Thyroid gland (tissue), 4 donors: Measurements from ENCODE around the gene GZF1. TPM values are rescaled to one million over a fixed set of nuclear protein-coding genes. Genes with fewer than 3 reads are reported as not detected.

Source experiments
- DNase-seq, 2 donors: peaks; one replicate each; pipeline ENCODE4 v3.0.0-alpha.2; 2019
- H3K27ac ChIP-seq, 3 donors: fragments of 200-600 bp; sonication (generic); 1 replicate in 2 of 3; 2 replicates in 1 of 3; pipeline ENCODE4 v1.5.1; 2016 to 2019; ENCODE audit warnings: mild to moderate bottlenecking in 1 of 3, moderate library complexity in 1 of 3
- H3K27me3 ChIP-seq: fragments of 200-600 bp; sonication (generic); one replicate; pipeline ENCODE4 v1.5.1; 2019
- H3K36me3 ChIP-seq, 2 donors: fragments of 200-600 bp; sonication (generic); one replicate each; pipeline ENCODE4 v1.5.1; 2016 to 2019
- H3K4me1 ChIP-seq, 2 donors: fragments of 200-600 bp; sonication (generic); one replicate each; pipeline ENCODE4 v1.5.1; 2017 to 2019
- H3K4me3 ChIP-seq, 3 donors: fragments of 200-600 bp; sonication (generic); replicated peaks in 1 of 3; 1 replicate in 2 of 3; 2 replicates in 1 of 3; pipeline ENCODE4 v1.5.1; 2016; ENCODE audit warnings: mild to moderate bottlenecking in 1 of 3
- H3K9me3 ChIP-seq: fragments of 200-600 bp; sonication (generic); one replicate; pipeline ENCODE4 v1.5.1; 2017
- POLR2A ChIP-seq, 2 donors: fragments of 450-650 bp; IDR thresholded peaks; one replicate each; pipeline ENCODE4 v1.6.1; 2017; ENCODE audit warnings: antibody characterized with exemption in 2 of 2, mild to moderate bottlenecking in 2 of 2, moderate library complexity in 1 of 2
- WGBS, 2 donors: methylation state at CpG; one replicate each; pipeline ENCODE4 v1.1.5; 2017; 5-methylcytosine and 5-hydroxymethylcytosine counted together
- intact Hi-C: fragments of 100-400 bp; cut with DNase I; formaldehyde crosslinking; loops from one replicate; pipeline ENCODE4 v1.15.1; 2023
- total RNA-seq, 4 donors: library from RNA; depleted of rRNA; stranded (reverse); fragments of >200 nt; gene quantifications; one replicate each; pipeline ENCODE4 v1.2.3, GENCODE V29; 2016
- TF ChIP-seq, protein P1 (sequence below), 6 experiments: fragments of 200-600 bp in 3 of 6; fragments of 450-650 bp in 3 of 6; sonication (generic) in 3 of 6; IDR thresholded peaks; one replicate each; pipeline ENCODE4 v1.5.1; 2016 to 2019; ENCODE audit warnings: antibody characterized with exemption in 6 of 6, mild to moderate bottlenecking in 2 of 6, inconsistent platforms in 1 of 6, moderate library complexity in 1 of 6

The GZF1 gene
- total RNA-seq, 4 donors from 2014 or later, result 13.8 to 29.0 (median 15.4) TPM

DNA sequence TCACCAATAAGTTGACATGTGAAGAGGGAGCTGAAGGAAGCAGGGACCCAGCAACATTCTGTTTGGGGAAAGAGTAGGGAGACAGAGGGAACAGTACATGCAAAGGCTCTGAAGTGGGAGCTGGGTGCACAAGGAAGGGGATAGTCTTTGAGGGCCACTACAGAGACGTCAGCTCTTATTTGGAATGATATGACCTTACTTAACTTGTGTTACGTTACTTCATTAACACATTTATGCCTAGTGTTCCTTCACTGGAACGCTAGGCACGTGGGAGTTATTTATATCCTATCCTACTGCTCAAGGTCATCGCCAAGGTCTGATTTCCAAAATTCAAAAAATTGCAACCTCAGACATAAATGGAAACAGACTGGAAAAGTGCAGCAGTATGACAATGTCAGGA lies 39.1 kb downstream of the GZF1 start:
- no peak for DNase-seq
- TF ChIP-seq, protein P1, sequence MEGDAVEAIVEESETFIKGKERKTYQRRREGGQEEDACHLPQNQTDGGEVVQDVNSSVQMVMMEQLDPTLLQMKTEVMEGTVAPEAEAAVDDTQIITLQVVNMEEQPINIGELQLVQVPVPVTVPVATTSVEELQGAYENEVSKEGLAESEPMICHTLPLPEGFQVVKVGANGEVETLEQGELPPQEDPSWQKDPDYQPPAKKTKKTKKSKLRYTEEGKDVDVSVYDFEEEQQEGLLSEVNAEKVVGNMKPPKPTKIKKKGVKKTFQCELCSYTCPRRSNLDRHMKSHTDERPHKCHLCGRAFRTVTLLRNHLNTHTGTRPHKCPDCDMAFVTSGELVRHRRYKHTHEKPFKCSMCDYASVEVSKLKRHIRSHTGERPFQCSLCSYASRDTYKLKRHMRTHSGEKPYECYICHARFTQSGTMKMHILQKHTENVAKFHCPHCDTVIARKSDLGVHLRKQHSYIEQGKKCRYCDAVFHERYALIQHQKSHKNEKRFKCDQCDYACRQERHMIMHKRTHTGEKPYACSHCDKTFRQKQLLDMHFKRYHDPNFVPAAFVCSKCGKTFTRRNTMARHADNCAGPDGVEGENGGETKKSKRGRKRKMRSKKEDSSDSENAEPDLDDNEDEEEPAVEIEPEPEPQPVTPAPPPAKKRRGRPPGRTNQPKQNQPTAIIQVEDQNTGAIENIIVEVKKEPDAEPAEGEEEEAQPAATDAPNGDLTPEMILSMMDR (IDR thresholded peaks at IDR 0.05), result no peak
- TF ChIP-seq POLR2A (IDR thresholded peaks at IDR 0.05), result no peak
- intact Hi-C loops, result no loop called here
- Histone ChIP-seq H3K4me3 (no peak overlapping the region), H3K27me3 (no peaks in the 10 kb centered on the region), H3K27ac (no peak overlapping the region), H3K9me3 (no peaks in the 10 kb centered on the region), H3K4me1 (peaks cover 0 to 12% of the 10 kb centered on the region in 2 donors), H3K36me3 (no peaks in the 10 kb centered on the region)
- 93 to 94% methylated on average over 5 of the region's 5 CpGs for WGBS, 2 donors

DNA sequence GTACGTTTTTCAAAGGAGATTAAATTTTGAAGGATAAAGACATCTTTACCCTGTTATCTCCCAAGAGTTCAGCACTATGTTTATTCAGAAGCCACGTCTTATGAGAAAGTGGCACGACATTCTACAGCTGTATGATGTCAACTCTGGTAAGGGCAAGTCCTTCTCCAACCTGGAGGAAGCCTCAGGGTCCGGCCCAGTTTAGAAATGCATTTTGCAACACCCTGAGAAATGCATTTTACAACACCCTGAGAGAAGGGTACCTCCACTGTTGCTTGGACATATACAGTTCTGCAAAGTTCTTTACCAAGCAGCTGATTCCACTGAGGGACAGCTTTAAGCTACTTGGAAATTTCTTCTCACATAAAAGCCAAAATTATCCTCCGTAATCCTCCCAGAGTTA lies 41.8 kb downstream of the GZF1 start:
- no peak overlapping the region for H3K27ac ChIP-seq
- no peaks in the 10 kb centered on the region for H3K36me3 ChIP-seq
- H3K4me3 ChIP-seq, result no peak overlapping the region
- no peak for TF ChIP-seq POLR2A (IDR thresholded peaks at IDR 0.05)
- TF ChIP-seq, protein P1 (IDR thresholded peaks at IDR 0.05), result no peak
- DNase-seq, result no peak
- intact Hi-C loops, result no loop called here
- 88 to 89% methylated on average over 5 of the region's 5 CpGs for WGBS, 2 donors
- no peaks in the 10 kb centered on the region for H3K9me3 ChIP-seq
- no peaks in the 10 kb centered on the region for H3K4me1 ChIP-seq
- H3K27me3 ChIP-seq, result no peaks in the 10 kb centered on the region

DNA sequence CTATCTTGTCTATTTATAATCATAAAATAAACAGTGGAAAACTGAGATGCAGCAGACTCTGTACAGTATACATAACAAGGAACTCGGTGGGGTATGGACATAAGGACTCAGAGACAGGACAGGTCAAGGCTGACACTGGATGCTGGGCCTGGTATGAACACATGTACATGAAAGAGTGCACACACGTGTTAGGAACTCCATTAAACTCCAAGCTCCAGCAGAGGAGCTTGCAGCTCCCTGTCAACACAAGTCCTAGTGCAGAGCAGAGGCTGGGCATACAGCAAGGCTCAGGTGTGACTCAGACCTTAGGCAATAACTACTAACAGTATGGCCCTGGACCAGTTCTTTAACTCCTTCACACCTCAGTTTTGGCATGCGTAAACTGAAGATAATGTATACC lies 42.2 kb downstream of the GZF1 start:
- Histone ChIP-seq H3K9me3 (no peaks in the 10 kb centered on the region), H3K4me1 (no peaks in the 10 kb centered on the region), H3K27ac (no peak overlapping the region), H3K4me3 (no peak overlapping the region), H3K27me3 (no peaks in the 10 kb centered on the region), H3K36me3 (no peaks in the 10 kb centered on the region)
- TF ChIP-seq, protein P1 (IDR thresholded peaks at IDR 0.05), result no peak
- no peak for TF ChIP-seq POLR2A (IDR thresholded peaks at IDR 0.05)
- WGBS, 2 donors, result 87 to 89% methylated on average over 3 of the region's 3 CpGs
- intact Hi-C loops, result no loop called here
- DNase-seq, result no peak

DNA sequence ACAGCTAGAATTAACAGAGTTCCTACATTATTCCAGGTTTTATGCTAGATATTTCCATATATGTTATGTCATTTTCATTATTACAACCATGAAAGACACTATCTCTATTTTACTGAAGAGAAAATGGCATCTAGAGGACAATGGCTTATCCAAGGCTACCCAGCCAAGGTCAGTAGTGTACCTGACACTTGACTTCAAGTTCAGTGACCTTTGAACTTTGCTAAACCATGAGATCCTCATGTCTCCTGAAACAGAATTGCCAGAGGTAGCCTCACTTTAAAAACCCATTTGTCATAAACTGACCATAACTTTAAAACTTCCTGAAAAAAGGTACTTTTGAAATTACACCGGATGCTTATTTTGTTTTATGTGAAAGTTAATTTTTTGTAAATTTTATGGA lies 44.9 kb downstream of the GZF1 start:
- Histone ChIP-seq H3K36me3 (no peaks in the 10 kb centered on the region), H3K27ac (no peak overlapping the region), H3K9me3 (no peaks in the 10 kb centered on the region), H3K27me3 (no peaks in the 10 kb centered on the region), H3K4me1 (peaks cover 2 to 3% of the 10 kb centered on the region in 2 donors), H3K4me3 (no peak overlapping the region)
- TF ChIP-seq POLR2A (IDR thresholded peaks at IDR 0.05), result no peak
- TF ChIP-seq, protein P1 (IDR thresholded peaks at IDR 0.05), result no peak
- no peak for DNase-seq
- intact Hi-C loops, result no loop called here
- WGBS, 2 donors, result 96 to 100% methylated on average over 1 of the region's 1 CpG

DNA sequence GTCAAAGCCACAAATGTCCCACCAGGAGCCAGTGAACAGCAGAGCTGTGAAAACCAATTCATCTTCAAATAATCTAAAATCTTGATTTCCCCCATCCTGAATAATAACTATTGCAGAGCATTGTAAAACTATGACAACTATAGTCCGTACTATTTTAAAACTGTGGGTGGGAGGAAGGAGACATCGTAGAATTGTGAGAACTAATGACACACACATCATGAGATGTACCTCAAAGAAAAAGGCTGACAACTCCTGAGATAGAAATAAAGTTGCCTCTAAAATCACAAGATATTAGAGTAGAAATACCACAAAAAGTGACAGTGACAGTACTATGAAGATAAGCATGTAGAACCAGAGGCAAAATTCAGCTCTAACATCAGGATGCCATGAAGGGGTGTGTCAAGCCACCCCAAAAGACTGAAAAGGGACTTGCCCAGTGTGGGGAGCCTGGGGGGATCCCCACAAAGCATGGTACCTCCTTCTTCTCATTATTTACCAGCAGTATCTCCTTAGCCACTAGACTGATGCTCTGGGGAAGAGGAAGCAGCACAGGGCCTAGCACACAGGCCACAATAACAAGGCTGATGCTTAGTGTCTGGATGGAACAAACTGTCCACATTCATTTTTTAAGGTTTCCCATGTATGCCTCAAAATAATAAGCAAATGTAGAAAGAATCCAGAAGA lies 45.9 kb downstream of the GZF1 start:
- Histone ChIP-seq H3K27me3 (no peaks in the 10 kb centered on the region), H3K27ac (no peak overlapping the region), H3K9me3 (no peaks in the 10 kb centered on the region), H3K36me3 (no peaks in the 10 kb centered on the region), H3K4me3 (no peak overlapping the region), H3K4me1 (peaks cover 8 to 12% of the 10 kb centered on the region in 2 donors)
- no peak for DNase-seq
- intact Hi-C loops, result no loop called here
- TF ChIP-seq POLR2A (IDR thresholded peaks at IDR 0.05), result no peak
- TF ChIP-seq, protein P1 (IDR thresholded peaks at IDR 0.05), result no peak
- WGBS, 2 donors, result 92 to 94% methylated on average over 2 of the region's 2 CpGs
